HG03439 (cell line): ENCODE data around the gene FBXL20.

Experiments used
- ATAC-seq: cut with Tn5 transposase; IDR thresholded peaks from one replicate; pipeline ENCODE4 v1.9.1; 2021; ENCODE audit warnings: mild to moderate bottlenecking, moderate library complexity; ENCODE audit not compliant: unreplicated experiment

The FBXL20 gene

GRCh38 chr17:39208893-39209292 lies 192.5 kb downstream of the FBXL20 start:
- ATAC-seq, result no peak

DNA sequence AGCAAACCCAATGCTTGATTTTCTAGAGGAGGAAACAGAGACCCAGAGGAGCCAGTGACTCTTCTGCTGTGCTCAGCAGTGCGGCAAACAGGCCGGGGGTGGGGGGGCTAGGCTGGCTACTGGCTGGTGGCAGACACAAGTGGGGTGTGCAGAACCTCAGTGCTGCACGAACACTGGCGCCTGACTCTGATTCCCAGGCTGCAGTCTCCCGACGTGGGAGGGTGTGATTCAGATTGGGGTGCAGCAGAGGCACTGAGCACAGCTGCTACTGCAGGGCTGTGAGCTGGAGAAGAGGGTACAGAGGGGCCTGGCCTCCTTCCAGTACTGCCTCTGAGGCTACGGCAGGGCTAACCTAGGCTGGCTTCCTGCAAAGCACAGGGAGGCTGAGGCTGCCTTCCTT lies 193.3 kb downstream of the FBXL20 start:
- no peak for ATAC-seq

DNA sequence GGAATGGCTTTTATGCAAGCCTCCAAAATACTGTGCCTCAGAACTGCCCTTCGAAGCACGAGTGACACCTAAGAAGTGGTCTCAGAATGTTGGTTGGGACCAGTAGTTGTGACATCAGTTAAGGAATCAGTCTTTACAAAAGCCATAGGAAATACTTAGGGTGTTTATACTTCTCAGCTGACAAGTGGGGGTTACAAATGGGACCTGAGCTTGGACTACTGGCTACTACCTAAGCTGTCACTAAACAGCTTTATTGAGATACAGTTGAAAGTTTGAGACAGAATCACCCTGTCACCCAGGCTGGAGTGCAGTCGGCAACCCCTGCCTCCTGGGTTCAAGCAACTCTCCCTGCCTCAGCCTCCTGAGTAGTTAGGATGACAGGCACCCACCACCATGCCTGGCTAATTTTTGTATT lies 196.3 kb downstream of the FBXL20 start:
- ATAC-seq, result no peak

GRCh38 chr17:39204245-39204644 lies 197.2 kb downstream of the FBXL20 start:
- ATAC-seq, result no peak
